ENCODE measurements around the gene DDX4. TPM values are rescaled to one million over a fixed set of nuclear protein-coding genes. Genes with fewer than 3 reads are reported as not detected.
A peak's percentile ranks its signal among the peaks of the same experiment; 100 is the strongest.

The DDX4 gene
- total RNA-seq, 1 experiment from 2014 or later, result not detected

- ATAC-seq (no peak), DNase-seq (no peak)
- H3K9me2 ChIP-seq (replicated peaks; ENCODE audit: low read length), result no peaks in the 10 kb centered on the region
- TF ChIP-seq EZH2 (IDR thresholded peaks at IDR 0.05; ENCODE audit: low read length, unreplicated experiment) (no peak), EZH2phosphoT487 (IDR thresholded peaks at IDR 0.05; ENCODE audit: borderline replicate concordance, low read length) (no peak), CTCF (conservative IDR thresholded peaks at IDR 0.05; ENCODE audit: low read depth, low read length) (no peak)
- no peak overlapping the region for H3K4me3 ChIP-seq (ENCODE audit: low read length)
- H3K4me2 ChIP-seq (ENCODE audit: low read length), result no peak overlapping the region
- H3K9me3 ChIP-seq (ENCODE audit: low read length), result no peaks in the 10 kb centered on the region
- H3K9ac ChIP-seq (ENCODE audit: low read length), result no peak overlapping the region
- H3K79me2 ChIP-seq (ENCODE audit: low read length), result no peaks in the 10 kb centered on the region
- BruUV-seq (replicated peaks), result no TSS peak
- CTCF ChIA-PET, result no interaction called here
- peaks cover 11% of the 10 kb centered on the region; the same call in 1 of the 2 replicates for H3K4me1 ChIP-seq (ENCODE audit: insufficient read depth, low read length)
- H3K36me3 ChIP-seq (ENCODE audit: low read depth, low read length), result no peaks in the 10 kb centered on the region
- H3K27me3 ChIP-seq (ENCODE audit: low read length), result no peaks in the 10 kb centered on the region
- POLR2A ChIA-PET (ENCODE audit: unreplicated experiment), result no interaction called here
- H4K20me1 ChIP-seq (ENCODE audit: low read length), result no peaks in the 10 kb centered on the region
- no peak overlapping the region for H3K27ac ChIP-seq (ENCODE audit: low read length)
- no peaks in the 10 kb centered on the region for H3F3A ChIP-seq (ENCODE audit: low read length, unreplicated experiment)
- intact Hi-C loops (cut with micrococcal nuclease), result no loop called here
- no peak overlapping the region for H2AFZ ChIP-seq (ENCODE audit: low read length)
These were observed 84.1 kb downstream of the DDX4 start for GRCh38 chr5:55821731-55822512.

GRCh38 chr5:55823151-55823796, 85.4 kb downstream of the DDX4 start:
- intact Hi-C loops (cut with micrococcal nuclease), result no loop called here
- Histone ChIP-seq H3K27me3 (ENCODE audit: low read length) (no peaks in the 10 kb centered on the region), H3K4me1 (ENCODE audit: insufficient read depth, low read length) (peaks cover 11% of the 10 kb centered on the region; the same call in 1 of the 2 replicates), H3F3A (ENCODE audit: low read length, unreplicated experiment) (no peaks in the 10 kb centered on the region), H3K4me2 (ENCODE audit: low read length) (0 out of 2 replicates have a peak overlapping the region, but pooled peaks have one; percentile 4), H3K27ac (ENCODE audit: low read length) (peak overlapping the region; percentile 32), H3K9me2 (replicated peaks; ENCODE audit: low read length) (no peaks in the 10 kb centered on the region), H3K9me3 (ENCODE audit: low read length) (no peaks in the 10 kb centered on the region), H2AFZ (ENCODE audit: low read length) (no peak overlapping the region), H3K36me3 (ENCODE audit: low read depth, low read length) (no peaks in the 10 kb centered on the region), H3K9ac (ENCODE audit: low read length) (no peak overlapping the region), H3K79me2 (ENCODE audit: low read length) (no peaks in the 10 kb centered on the region), H3K4me3 (ENCODE audit: low read length) (no peak overlapping the region), H4K20me1 (ENCODE audit: low read length) (no peaks in the 10 kb centered on the region)
- TF ChIP-seq CTCF (conservative IDR thresholded peaks at IDR 0.05; ENCODE audit: low read depth, low read length) (no peak), EZH2 (IDR thresholded peaks at IDR 0.05; ENCODE audit: low read length, unreplicated experiment) (no peak), EZH2phosphoT487 (IDR thresholded peaks at IDR 0.05; ENCODE audit: borderline replicate concordance, low read length) (no peak)
- POLR2A ChIA-PET (ENCODE audit: unreplicated experiment), result interaction anchor here (0.7 kb wide), 1 partner anchor 45 kb away, joined by 3 read pairs; no protein-coding TSS in a partner anchor
- ATAC-seq, result peak; percentile 51; the same call in 1 of the 2 replicates
- BruUV-seq (replicated peaks), result no TSS peak
- CTCF ChIA-PET, result no interaction called here
- DNase-seq, result peak; percentile 48

DNA sequence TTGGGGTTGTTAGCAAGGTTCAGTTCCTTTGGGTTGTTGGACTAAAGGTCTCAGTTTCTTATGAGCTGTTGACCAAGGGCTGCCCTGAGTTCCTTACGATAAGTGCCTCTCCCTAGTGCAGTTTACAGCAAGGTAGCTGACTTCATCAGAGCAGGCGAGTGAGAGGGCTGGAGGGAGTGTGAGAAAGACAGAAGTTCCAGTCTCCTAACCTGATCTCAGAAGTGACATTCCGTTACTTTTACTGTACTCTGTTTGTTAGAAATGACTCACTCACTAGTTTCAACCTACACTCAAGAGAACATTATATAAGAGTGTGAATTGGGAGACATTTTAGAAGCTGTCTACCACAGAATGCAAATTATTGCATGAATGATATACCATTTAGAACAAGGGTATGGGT, 92.1 kb downstream of the DDX4 start:
- DNase-seq, result no peak
- no peaks in the 10 kb centered on the region for H3K27me3 ChIP-seq (ENCODE audit: low read length)
- no peaks in the 10 kb centered on the region for H3K9me3 ChIP-seq (ENCODE audit: low read length)
- POLR2A ChIA-PET (ENCODE audit: unreplicated experiment), result no interaction called here
- no peaks in the 10 kb centered on the region for H3F3A ChIP-seq (ENCODE audit: low read length, unreplicated experiment)
- H3K9me2 ChIP-seq (replicated peaks; ENCODE audit: low read length), result no peaks in the 10 kb centered on the region
- H3K4me1 ChIP-seq (ENCODE audit: insufficient read depth, low read length), result no peaks in the 10 kb centered on the region
- H3K9ac ChIP-seq (ENCODE audit: low read length), result no peak overlapping the region
- TF ChIP-seq EZH2phosphoT487 (IDR thresholded peaks at IDR 0.05; ENCODE audit: borderline replicate concordance, low read length), result no peak
- TF ChIP-seq EZH2 (IDR thresholded peaks at IDR 0.05; ENCODE audit: low read length, unreplicated experiment), result no peak
- no peak for TF ChIP-seq CTCF (conservative IDR thresholded peaks at IDR 0.05; ENCODE audit: low read depth, low read length)
- intact Hi-C loops (cut with micrococcal nuclease), result no loop called here
- no peak overlapping the region for H3K4me3 ChIP-seq (ENCODE audit: low read length)
- CTCF ChIA-PET, result no interaction called here
- H3K36me3 ChIP-seq (ENCODE audit: low read depth, low read length), result no peaks in the 10 kb centered on the region
- H3K79me2 ChIP-seq (ENCODE audit: low read length), result no peaks in the 10 kb centered on the region
- H3K4me2 ChIP-seq (ENCODE audit: low read length), result no peak overlapping the region
- no peak overlapping the region for H3K27ac ChIP-seq (ENCODE audit: low read length)
- no peak overlapping the region for H2AFZ ChIP-seq (ENCODE audit: low read length)
- ATAC-seq, result peak; percentile 48
- no peaks in the 10 kb centered on the region for H4K20me1 ChIP-seq (ENCODE audit: low read length)
- BruUV-seq (replicated peaks), result no TSS peak

All from PC-3 (cell line).